Measurements from ENCODE around the gene PAPOLA.

- no peak for TF ChIP-seq ZBTB8A (tag by site-specific recombination; IDR thresholded peaks at IDR 0.05)
- TF ChIP-seq, protein P1, sequence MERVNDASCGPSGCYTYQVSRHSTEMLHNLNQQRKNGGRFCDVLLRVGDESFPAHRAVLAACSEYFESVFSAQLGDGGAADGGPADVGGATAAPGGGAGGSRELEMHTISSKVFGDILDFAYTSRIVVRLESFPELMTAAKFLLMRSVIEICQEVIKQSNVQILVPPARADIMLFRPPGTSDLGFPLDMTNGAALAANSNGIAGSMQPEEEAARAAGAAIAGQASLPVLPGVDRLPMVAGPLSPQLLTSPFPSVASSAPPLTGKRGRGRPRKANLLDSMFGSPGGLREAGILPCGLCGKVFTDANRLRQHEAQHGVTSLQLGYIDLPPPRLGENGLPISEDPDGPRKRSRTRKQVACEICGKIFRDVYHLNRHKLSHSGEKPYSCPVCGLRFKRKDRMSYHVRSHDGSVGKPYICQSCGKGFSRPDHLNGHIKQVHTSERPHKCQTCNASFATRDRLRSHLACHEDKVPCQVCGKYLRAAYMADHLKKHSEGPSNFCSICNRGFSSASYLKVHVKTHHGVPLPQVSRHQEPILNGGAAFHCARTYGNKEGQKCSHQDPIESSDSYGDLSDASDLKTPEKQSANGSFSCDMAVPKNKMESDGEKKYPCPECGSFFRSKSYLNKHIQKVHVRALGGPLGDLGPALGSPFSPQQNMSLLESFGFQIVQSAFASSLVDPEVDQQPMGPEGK (tag by site-specific recombination; IDR thresholded peaks at IDR 0.05): no peak
- no peak for TF ChIP-seq ZNF677 (tag by site-specific recombination; IDR thresholded peaks at IDR 0.05)
- no peak for TF ChIP-seq CTCF (tag by site-specific recombination; IDR thresholded peaks at IDR 0.05)
- TF ChIP-seq SCRT2 (tag by site-specific recombination; IDR thresholded peaks at IDR 0.05): peak; percentile 93
- no peak for TF ChIP-seq ZNF544 (tag by site-specific recombination; IDR thresholded peaks at IDR 0.05)
- no peak for TF ChIP-seq ZNF114 (tag by site-specific recombination; IDR thresholded peaks at IDR 0.05)
- no peak for TF ChIP-seq PBX3 (CRISPR knock-in tag; IDR thresholded peaks at IDR 0.05)
- no peak for TF ChIP-seq ZNF146 (tag by site-specific recombination; IDR thresholded peaks at IDR 0.05)
These were observed 7.4 kb downstream of the PAPOLA start for GRCh38 chr14:96509457-96510090.

All from HEK293 (cell line).